Measurements from ENCODE around the gene DDX55.

The DDX55 gene

GRCh38 chr12:123614531-123614930 lies 12.6 kb downstream of the DDX55 start:
- no peak for DNase-seq

DNA sequence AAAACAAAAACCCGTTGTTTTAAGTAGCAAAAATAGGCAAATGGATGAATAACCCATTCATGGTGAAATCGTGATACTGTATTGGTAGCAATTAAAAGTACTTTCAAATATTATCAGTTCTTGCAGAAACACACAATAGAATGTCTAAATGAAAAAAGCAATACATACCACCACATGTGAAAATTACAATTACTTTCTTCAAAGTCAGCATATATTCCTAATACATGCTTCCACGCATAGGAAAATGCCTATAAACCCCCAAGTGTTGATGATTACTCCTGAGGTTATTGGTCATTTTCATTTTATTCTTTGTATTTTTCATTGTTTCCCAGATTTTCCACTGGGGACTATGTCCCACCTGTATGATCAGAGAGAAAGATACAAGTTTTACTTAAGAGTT lies 15.2 kb downstream of the DDX55 start:
- no peak for DNase-seq

DNA sequence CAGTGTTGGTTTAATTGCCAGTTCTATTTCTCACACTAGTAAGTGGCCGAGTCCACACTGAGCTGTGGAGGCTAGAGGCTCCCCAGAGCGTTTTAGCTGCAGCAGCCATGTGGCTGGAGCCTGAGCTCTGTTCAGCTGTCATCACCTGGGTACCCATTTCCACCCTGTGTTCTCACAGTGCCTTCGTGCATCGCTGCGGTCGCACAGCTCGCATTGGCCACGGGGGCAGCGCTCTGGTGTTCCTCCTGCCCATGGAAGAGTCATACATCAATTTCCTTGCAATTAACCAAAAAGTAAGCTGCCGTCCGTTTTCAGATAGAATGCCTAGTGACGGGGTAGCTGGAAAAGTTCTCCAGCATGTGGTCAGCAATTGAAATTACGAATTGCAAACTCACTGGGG lies 15.7 kb downstream of the DDX55 start:
- no peak for DNase-seq

GRCh38 chr12:123621101-123621500 lies 19.2 kb downstream of the DDX55 start:
- no peak for DNase-seq

GRCh38 chr12:123621619-123622530 lies 20.0 kb downstream of the DDX55 start:
- no peak for DNase-seq

DNA sequence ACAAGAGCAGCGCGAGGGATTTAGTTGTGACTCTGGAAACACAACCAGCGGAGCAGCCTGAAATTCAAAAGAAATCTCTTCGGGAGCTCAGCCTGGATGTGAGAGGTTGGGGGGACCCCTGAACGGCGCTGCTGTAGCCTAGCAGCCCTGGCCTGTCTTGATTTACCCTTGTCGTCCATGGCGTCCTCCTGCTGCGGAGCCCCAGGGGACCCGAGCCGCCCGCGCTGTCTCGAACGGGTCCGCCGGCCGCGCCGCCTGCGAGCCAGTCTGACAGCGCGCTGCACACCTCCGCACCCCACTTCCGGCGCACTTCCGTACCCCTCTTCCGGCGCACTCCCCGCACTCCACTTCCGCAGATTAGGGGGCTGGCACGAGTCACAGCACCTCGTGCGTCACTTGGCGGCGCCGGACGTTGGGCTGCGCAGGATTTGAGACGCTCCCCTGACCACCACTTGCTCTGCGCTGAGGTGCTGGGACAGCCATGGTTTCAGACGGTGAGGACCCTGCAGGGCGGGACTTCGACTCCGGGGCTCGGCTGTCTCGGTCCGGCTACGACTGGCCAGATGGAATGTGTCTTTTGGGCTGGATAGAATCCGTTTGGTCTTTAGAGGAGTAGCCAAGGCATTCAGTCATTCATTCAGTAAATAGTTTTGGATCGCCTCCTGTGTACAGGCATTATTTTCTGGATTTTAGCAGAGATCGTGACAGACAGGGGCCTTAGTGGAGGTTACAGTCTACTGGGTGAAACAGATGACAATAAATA lies 31.7 kb downstream of the DDX55 start, which contains the start of the genes EIF2B1 and GTF2H3:
Gene EIF2B1, minus strand, starts transcription at position 308 of the 763 bp plus-strand sequence. Its CDS starts 129 bp downstream, at position 179.
Gene GTF2H3, plus strand, starts transcription at position 451 of the 763 bp plus-strand sequence. Its CDS starts 31 bp downstream, at position 482.
- DNase-seq, result peak; percentile 97

DNA sequence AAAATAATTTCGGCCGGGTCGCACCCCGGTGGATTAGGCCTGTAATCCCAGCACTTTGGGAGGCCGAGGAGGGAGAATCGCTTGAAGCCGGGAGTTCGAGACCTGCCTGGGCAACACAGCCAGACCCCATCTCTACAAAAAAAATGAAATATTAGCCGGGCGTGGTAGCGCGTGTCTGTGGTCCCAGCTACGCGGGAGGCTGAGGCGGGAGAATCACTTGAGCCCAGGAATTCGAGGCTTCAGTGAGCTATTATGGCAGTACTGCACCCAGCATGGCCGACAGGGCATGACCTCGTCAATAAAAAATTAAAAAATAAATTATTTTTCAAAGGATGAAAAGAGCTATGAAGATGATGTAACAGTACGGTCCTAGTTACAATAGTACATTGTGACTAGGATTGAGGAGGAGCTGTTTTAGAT lies 32.3 kb downstream of the DDX55 start:
- DNase-seq, result no peak

DNA sequence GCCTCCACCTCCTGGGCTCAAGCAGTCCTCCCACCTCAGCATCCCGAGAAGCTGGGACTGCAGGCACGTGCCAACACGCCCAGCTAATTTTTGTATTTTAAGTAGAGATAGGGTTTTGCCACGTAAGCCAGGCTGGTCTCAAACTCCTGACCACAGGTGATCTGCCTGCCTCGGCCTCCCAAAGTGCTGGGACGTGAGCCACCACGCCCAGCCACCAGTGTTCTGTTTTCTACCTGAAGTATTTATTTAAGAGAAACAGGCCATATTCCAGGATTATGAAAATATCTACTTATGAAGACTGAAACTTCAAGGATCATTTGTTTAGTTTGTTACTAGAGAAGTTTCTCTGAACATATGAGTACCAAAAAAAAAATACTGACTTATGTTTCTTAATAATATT lies 42.0 kb downstream of the DDX55 start:
- DNase-seq, result no peak

DNA sequence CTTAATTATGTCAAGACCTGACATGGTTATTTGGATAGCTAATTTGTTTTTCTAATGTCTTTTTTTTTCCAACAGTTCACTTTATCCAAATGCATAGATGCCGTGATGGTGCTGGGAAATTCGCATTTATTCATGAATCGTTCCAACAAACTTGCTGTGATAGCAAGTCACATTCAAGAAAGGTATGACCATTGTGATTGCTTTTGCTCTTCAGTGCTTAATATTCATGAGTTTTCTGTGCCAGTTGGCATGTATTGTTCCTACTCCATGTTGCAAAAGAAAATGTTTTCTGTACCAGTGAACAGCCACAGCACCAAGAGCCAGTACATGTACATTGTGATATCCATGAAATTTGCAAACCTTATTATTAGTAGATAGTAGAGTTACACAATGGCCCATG lies 43.5 kb downstream of the DDX55 start:
- DNase-seq, result no peak

DNA sequence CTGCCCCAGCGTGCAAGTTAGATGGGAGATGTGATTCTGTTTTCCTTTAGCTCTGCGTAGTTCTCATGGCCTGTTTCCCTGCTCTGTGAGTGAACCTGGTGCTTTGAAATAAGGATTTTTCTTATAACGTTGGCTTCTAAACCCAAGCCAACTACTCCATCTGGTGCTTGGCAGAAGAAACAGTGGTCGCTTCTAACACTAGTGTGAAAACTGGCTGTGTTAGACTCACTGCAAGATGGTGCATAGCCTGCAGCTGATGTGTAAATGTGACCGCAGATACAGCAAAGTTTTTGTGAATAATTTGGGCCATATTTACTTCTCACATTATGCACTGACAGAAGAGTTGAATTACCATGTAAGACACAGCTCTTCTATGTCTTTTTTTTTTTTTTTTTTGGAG lies 44.0 kb downstream of the DDX55 start:
- DNase-seq, result no peak

GRCh38 chr12:123648401-123648800 lies 46.5 kb downstream of the DDX55 start:
- no peak for DNase-seq

GRCh38 chr12:123654129-123654701 lies 52.3 kb downstream of the DDX55 start:
- DNase-seq, result no peak

DNA sequence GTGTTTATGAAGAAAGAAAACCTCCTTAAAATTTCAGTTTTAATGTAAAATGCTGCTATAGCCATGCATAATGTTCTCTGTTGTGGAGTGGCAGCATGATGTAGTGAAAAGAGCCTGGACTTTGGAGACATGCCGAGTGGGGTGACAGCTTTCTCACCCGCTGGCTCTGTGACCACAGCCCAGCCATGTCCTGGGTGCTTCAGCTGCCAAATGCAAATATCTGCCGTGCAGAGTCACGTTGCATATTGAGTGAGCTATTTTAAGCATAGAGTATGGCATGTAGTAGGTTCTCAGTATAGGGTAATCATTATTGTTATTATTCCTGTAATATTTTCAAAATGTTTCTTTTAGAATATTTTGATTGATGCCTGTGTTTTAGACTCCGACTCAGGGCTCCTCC lies 53.5 kb downstream of the DDX55 start:
- no peak for DNase-seq

DNA sequence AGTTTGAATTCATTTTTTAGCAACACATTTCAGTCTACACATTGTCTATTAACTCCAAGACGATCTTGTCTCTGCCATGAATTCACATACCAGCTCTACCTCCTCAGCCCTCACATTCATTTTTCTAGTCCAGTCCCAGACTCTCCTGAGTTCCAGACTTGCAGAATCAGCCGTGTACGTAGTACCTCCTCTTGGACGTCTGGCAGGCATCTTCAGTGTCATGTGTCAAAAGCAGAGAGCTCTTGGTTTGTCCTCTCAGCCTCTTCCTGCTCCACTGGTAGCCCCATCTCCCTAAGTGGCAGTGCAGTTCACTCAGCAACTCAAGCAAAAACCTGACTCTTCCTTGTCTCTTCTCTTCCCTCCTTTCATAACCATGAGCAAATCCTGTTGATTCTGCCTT lies 54.5 kb downstream of the DDX55 start:
- no peak for DNase-seq

GRCh38 chr12:123657211-123657610 lies 55.3 kb downstream of the DDX55 start:
- DNase-seq, result no peak

DNA sequence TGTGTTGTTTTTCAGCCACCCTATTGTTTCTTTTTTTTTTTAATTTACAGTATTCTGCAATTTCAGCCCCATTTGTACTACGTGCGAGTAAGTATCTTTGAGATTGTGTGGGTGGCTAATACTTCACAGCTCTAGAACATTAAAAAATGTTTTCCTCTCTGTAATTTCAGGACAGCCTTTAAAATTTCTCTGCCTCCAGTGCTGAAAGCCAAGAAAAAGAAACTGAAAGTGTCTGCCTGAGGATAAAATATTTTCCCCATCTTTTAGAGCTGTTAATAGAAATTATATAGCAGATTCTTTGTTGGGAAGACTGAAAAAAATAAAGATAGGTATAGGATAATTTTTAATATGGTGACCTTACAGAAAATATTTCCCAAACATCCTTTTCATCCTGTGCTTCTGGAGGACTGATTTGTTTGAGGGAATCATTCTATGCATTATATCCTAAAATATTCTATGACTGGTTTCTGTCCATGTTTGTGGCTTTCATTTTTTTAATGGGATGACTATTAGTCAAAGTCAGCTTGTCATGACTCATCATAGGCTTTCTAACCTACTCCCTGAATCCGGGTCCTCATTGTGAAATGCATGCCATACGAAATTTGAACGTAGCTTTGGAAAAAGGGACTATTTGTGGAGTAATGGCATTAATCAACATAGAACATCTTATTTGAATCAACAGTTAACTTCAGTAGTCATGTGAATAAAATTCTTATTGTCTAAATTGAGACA lies 58.3 kb downstream of the DDX55 start:
- DNase-seq, result peak; percentile 92

- no peak for DNase-seq
Observed at GRCh38 chr12:123667771-123668170, 65.9 kb downstream of the DDX55 start.

All from suppressor macrophage treated with lipopolysaccharide for 4 hours (primary cell).